IMR-90 (cell line): ENCODE data around the gene NTSR1.
A peak's percentile ranks its signal among the peaks of the same experiment; 100 is the strongest.

Experiments used
- CEBPB ChIP-seq: IDR thresholded peaks from 2 replicates; pipeline ENCODE4 v1.6.1; 2012; ENCODE audit warnings: low read depth, low read length, improper control_type of control experiment
- FOS ChIP-seq: fragments of 150-350 bp; IDR thresholded peaks from 2 replicates; pipeline ENCODE4 v1.6.1; 2016; ENCODE audit warnings: low read depth, low read length
- POLR2A ChIP-seq: IDR thresholded peaks from 2 replicates; pipeline ENCODE4 v1.6.1; 2012; ENCODE audit warnings: mild to moderate bottlenecking, low read depth, low read length
- RAD21 ChIP-seq: IDR thresholded peaks from 2 replicates; pipeline ENCODE4 v1.6.1; 2012; ENCODE audit warnings: low read length, improper control_type of control experiment
- TF ChIP-seq, protein P1 (sequence below): conservative IDR thresholded peaks from 2 replicates; pipeline ENCODE4 v1.5.1; 2012; ENCODE audit warnings: mild to moderate bottlenecking, low read depth, low read length, improper control_type of control experiment
- TF ChIP-seq, protein P2 (sequence below): fragments of 150-350 bp; IDR thresholded peaks from 2 replicates; pipeline ENCODE4 v1.6.1; 2017; ENCODE audit warnings: mild to moderate bottlenecking, antibody characterized with exemption, low read length, low read depth

DNA sequence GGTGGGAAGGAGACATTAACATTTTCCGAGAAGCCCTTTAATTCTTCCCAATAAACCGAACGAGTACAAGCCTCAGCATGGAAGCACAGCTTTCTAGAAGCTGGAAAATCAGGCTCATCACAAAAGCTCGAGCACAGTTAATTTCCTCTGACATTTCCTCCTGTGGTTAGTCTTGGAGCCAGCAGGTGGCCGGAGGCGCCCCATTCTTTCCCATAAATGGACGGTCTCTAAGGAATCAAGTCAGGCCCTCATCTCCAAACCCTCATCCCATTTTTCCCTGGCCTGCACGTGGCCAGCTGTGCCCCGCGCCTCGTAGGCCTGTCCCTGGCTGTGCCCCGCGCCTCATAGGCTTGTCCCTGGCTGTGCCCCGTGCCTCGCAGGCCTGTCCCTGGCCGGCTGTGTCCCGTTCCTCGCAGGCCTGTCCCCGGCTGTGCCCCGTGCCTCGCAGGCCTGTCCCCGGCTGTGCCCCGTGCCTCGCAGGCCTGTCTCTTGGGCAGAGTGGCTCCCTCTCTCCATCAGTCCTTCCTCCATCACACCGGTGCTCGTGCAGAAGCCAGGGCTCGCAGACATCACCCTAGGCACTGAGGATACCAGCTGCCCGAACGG is 19.7 kb upstream of the NTSR1 start:
- TF ChIP-seq POLR2A (no peak), RAD21 (peak; percentile 31; the same call in 1 of the 2 replicates), FOS (no peak), CEBPB (no peak)
- TF ChIP-seq, protein P1, sequence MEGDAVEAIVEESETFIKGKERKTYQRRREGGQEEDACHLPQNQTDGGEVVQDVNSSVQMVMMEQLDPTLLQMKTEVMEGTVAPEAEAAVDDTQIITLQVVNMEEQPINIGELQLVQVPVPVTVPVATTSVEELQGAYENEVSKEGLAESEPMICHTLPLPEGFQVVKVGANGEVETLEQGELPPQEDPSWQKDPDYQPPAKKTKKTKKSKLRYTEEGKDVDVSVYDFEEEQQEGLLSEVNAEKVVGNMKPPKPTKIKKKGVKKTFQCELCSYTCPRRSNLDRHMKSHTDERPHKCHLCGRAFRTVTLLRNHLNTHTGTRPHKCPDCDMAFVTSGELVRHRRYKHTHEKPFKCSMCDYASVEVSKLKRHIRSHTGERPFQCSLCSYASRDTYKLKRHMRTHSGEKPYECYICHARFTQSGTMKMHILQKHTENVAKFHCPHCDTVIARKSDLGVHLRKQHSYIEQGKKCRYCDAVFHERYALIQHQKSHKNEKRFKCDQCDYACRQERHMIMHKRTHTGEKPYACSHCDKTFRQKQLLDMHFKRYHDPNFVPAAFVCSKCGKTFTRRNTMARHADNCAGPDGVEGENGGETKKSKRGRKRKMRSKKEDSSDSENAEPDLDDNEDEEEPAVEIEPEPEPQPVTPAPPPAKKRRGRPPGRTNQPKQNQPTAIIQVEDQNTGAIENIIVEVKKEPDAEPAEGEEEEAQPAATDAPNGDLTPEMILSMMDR: peak; percentile 32
- TF ChIP-seq, protein P2, sequence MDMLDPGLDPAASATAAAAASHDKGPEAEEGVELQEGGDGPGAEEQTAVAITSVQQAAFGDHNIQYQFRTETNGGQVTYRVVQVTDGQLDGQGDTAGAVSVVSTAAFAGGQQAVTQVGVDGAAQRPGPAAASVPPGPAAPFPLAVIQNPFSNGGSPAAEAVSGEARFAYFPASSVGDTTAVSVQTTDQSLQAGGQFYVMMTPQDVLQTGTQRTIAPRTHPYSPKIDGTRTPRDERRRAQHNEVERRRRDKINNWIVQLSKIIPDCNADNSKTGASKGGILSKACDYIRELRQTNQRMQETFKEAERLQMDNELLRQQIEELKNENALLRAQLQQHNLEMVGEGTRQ: no peak
